ENCODE data around the gene VPS45.

Gene VPS45

DNA sequence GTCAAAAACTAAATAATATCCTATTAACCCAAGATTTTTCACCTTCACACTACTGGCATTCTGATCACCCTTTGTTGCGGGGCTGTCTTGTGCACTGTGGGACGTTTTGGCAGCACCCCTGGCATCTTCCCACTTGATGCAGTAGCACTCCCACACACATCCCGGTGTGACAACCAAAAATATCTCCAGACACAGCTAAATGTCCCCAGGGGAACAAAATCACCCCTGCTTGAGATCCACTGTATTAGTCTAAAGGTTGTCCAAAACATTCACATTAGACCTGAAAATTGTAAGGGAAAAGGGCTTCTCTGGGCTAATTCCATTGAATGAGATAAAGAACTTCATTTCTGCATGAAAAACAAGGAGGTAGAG, 120.0 kb downstream of the VPS45 start:
- no peak for DNase-seq (ENCODE audit: low read depth, low spot score)

DNA sequence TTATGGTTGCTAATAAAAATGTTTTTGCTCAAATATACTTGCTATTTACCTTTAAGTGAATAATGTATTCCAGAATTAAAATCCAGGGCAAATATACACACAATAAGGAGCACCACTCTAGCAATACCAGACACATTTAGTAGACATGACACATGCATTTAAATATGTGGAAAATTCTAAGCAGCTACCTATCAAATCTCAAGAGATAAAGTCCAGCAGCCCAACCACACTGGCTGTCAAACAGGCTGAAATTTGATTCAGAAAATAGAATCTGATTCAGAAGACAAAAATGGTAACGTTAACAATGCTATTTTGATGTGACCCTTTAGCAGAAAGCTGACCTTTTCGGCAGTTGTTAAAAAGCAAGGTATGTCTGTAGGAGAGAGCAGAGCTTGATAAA, 124.4 kb downstream of the VPS45 start:
- no peak for DNase-seq (ENCODE audit: low read depth, low spot score)

DNA sequence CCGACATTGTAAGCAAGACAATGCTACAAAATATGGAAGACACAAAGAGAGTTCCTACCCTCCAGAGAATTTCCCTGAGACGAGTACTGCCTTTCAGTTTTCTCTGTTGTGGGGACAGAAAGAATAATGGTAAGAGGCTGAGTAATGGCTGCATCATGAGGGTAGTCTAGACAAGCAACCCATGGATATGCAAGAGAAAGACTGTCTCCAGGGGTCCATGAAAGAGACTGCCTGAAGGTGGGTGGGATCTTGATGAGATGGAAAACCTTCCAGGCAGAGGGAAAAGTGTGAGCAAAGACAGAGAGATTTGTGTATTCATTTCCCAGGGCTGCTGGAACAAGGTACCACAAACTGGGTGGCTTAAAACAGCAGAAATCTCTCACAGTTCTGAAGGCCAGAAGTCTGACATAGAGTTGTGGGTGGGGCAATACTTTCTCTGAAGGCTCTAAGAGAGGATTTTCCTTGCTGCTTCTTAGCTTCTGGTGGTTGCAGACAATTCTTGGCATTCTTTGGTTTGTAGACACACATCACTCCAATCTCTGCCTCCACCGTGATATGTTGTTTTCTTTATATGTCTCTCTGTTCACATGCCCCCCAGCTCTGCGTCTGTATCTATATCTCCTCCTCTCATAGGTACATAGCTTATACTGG, 126.9 kb downstream of the VPS45 start:
- no peak for DNase-seq (ENCODE audit: low read depth, low spot score)

Data from iPS DF 19.7 (cell line).